HCT116 (cell line): ENCODE measurements around the gene PACRG. TPM values are rescaled to one million over a fixed set of nuclear protein-coding genes. Genes with fewer than 3 reads are reported as not detected.

Experiments used
- ATAC-seq: fragments of 200-7000 bp; cut with Tn5 transposase; 2 replicates; pipeline ENCODE4 v1.9.1; 2020; ENCODE audit warnings: mild to moderate bottlenecking, moderate library complexity
- BruUV-seq: library from RNA; stranded (reverse); fragments of 400-500 nt; replicated peaks from 2 replicates; lab custom pipeline; 2021; lab: Mats Ljungman, UMichigan
- CTCF ChIA-PET: fragments of 300-600 bp; sonication (Branson Sonifier 250); formaldehyde crosslinking; loops from one replicate; lab custom pipeline; 2021; ENCODE audit warnings: antibody characterized with exemption; lab: Charles Lee
- POLR2A ChIA-PET: fragments of 300-600, 350-600 bp; sonication (Branson Sonifier 250); formaldehyde crosslinking; loops from one replicate; lab custom pipeline; 2021; ENCODE audit warnings: antibody characterized with exemption; lab: Charles Lee
- RAD21 ChIA-PET, 2 experiments: fragments of 300-600 bp; sonication (Branson Sonifier 250); formaldehyde crosslinking; loops; one replicate each; lab custom pipeline; 2023; ENCODE audit warnings: low total read pairs in 2 of 2; ENCODE audit not compliant: uncharacterized antibody in 2 of 2, unreplicated experiment in 2 of 2, low non-redundant PET in 1 of 2; lab: Charles Lee
- DNase-seq: peaks from one replicate; pipeline ENCODE4 v3.0.0-alpha.2; 2010; ENCODE audit warnings: low read depth, low spot score
- H2AFZ ChIP-seq: fragments of 200-600 bp; shearing (Covaris generic), sonication (generic); 2 replicates; pipeline ENCODE4 v1.6.1; 2017; ENCODE audit warnings: low read depth, mixed run types, mixed read lengths, antibody characterized with exemption, low read length; ENCODE audit not compliant: poor library complexity, severe bottlenecking
- H3K27ac ChIP-seq: 2 replicates; pipeline ENCODE4 v1.5.1; 2012; ENCODE audit warnings: low read depth, low read length
- H3K27me3 ChIP-seq: fragments of 200-600 bp; sonication (generic); 2 replicates; pipeline ENCODE4 v1.6.1; 2016; ENCODE audit warnings: mixed run types, low read length, mixed read lengths; ENCODE audit not compliant: insufficient read depth
- H3K36me3 ChIP-seq, 2 experiments: fragments of 200-500 bp in 1 of 2; fragments of 200-600 bp in 1 of 2; sonication (Bioruptor generic) in 1 of 2; sonication (generic) in 1 of 2; 2 replicates each; pipeline versions ENCODE4 v1.5.1 to v1.6.1; 2014 to 2016; ENCODE audit warnings: low read length in 2 of 2, inconsistent platforms in 1 of 2, mixed read lengths in 1 of 2, mixed run types in 1 of 2; ENCODE audit not compliant: insufficient read depth in 2 of 2, control insufficient read depth in 1 of 2
- H3K4me1 ChIP-seq, 2 experiments: fragments of 200-600 bp in 1 of 2; sonication (generic) in 1 of 2; 2 replicates each; pipeline versions ENCODE4 v1.5.1 to v1.6.1; 2012 to 2017; ENCODE audit warnings: low read length in 2 of 2, inconsistent platforms in 1 of 2, mild to moderate bottlenecking in 1 of 2, mixed read lengths in 1 of 2, mixed run types in 1 of 2, moderate library complexity in 1 of 2; ENCODE audit not compliant: insufficient read depth in 2 of 2, control insufficient read depth in 1 of 2
- H3K4me2 ChIP-seq: fragments of 200-600 bp; sonication (generic); 2 replicates; pipeline ENCODE4 v1.6.1; 2017; ENCODE audit warnings: mixed run types, low read length, mixed read lengths
- H3K4me3 ChIP-seq, 2 experiments: fragments of 200-600 bp in 1 of 2; sonication (generic) in 1 of 2; replicated peaks in 1 of 2; 2 replicates each; pipeline ENCODE4 v1.5.1; 2011 to 2016; ENCODE audit warnings: low read length in 2 of 2, control low read depth in 1 of 2, low read depth in 1 of 2, mild to moderate bottlenecking in 1 of 2, mixed read lengths in 1 of 2, mixed run types in 1 of 2
- H3K79me2 ChIP-seq: fragments of 200-600 bp; sonication (generic); 2 replicates; pipeline ENCODE4 v1.6.1; 2017; ENCODE audit warnings: mild to moderate bottlenecking, mixed run types, low read length, moderate library complexity, mixed read lengths; ENCODE audit not compliant: insufficient read depth
- H3K9ac ChIP-seq: fragments of 200-600 bp; sonication (generic); 2 replicates; pipeline ENCODE4 v1.6.1; 2016; ENCODE audit warnings: low read length, mixed read lengths
- H3K9me2 ChIP-seq: fragments of 200-600 bp; sonication (generic), shearing (Covaris generic); 2 replicates; pipeline ENCODE4 v1.6.1; 2017; ENCODE audit warnings: mixed run types, mild to moderate bottlenecking, moderate library complexity; ENCODE audit not compliant: insufficient read depth
- H3K9me3 ChIP-seq, 2 experiments: fragments of 200-500 bp in 1 of 2; fragments of 200-600 bp in 1 of 2; sonication (Bioruptor generic) in 1 of 2; sonication (generic) in 1 of 2; 2 replicates each; pipeline ENCODE4 v1.6.1; 2014 to 2017; ENCODE audit warnings: low read length in 2 of 2, mixed read lengths in 2 of 2, inconsistent platforms in 1 of 2, low read depth in 1 of 2, mild to moderate bottlenecking in 1 of 2, mixed run types in 1 of 2, moderate library complexity in 1 of 2; ENCODE audit not compliant: control insufficient read depth in 1 of 2, insufficient read depth in 1 of 2
- H4K20me1 ChIP-seq: fragments of 200-600 bp; sonication (generic), shearing (Covaris generic); 2 replicates; pipeline ENCODE4 v1.6.1; 2017; ENCODE audit warnings: mixed run types, mild to moderate bottlenecking, moderate library complexity; ENCODE audit not compliant: insufficient read depth
- ATF3 ChIP-seq: IDR thresholded peaks from 2 replicates; pipeline ENCODE4 v1.6.1; 2012
- CBX3 ChIP-seq: IDR thresholded peaks from 2 replicates; pipeline ENCODE4 v1.6.1; 2012; ENCODE audit warnings: low read depth
- CTCF ChIP-seq, 3 experiments: fragments of 200-600 bp in 1 of 3; sonication (generic) in 1 of 3; IDR thresholded peaks in 2 of 3; conservative IDR thresholded peaks in 1 of 3; 2 replicates each; pipeline ENCODE4 v1.5.1; 2012 to 2017; ENCODE audit warnings: low read depth in 2 of 3, low read length in 2 of 3, antibody characterized with exemption in 1 of 3, borderline replicate concordance in 1 of 3, control low read depth in 1 of 3, mild to moderate bottlenecking in 1 of 3, mixed read lengths in 1 of 3, mixed run types in 1 of 3, moderate library complexity in 1 of 3; ENCODE audit not compliant: insufficient read depth in 1 of 3
- ELF1 ChIP-seq: IDR thresholded peaks from 2 replicates; pipeline ENCODE4 v1.6.1; 2012; ENCODE audit warnings: low read depth, borderline replicate concordance
- EZH2 ChIP-seq: fragments of 200-600 bp; sonication (generic); IDR thresholded peaks from 2 replicates; pipeline ENCODE4 v1.6.1; 2017; ENCODE audit warnings: antibody characterized with exemption, mixed run types
- FOSL1 ChIP-seq: IDR thresholded peaks from 2 replicates; pipeline ENCODE4 v1.6.1; 2012; ENCODE audit warnings: low read depth
- JUND ChIP-seq: IDR thresholded peaks from 2 replicates; pipeline ENCODE4 v1.6.1; 2012
- MAX ChIP-seq: IDR thresholded peaks from 2 replicates; pipeline ENCODE4 v1.6.1; 2012
- POLR2A ChIP-seq: IDR thresholded peaks from 2 replicates; pipeline ENCODE4 v1.7.0; 2011; ENCODE audit warnings: borderline replicate concordance; ENCODE audit not compliant: insufficient read depth, insufficient read length; ENCODE audit errors: extremely low read depth
- POLR2AphosphoS5 ChIP-seq: IDR thresholded peaks from 2 replicates; pipeline ENCODE4 v1.6.1; 2011; ENCODE audit warnings: mild to moderate bottlenecking, low read depth, low read length, moderate library complexity
- RAD21 ChIP-seq: IDR thresholded peaks from 2 replicates; pipeline ENCODE4 v1.6.1; 2012; ENCODE audit warnings: low read depth, mild to moderate bottlenecking
- SIN3A ChIP-seq: IDR thresholded peaks from 2 replicates; pipeline ENCODE4 v1.6.1; 2012; ENCODE audit warnings: low read depth
- SP1 ChIP-seq: IDR thresholded peaks from 2 replicates; pipeline ENCODE4 v1.6.1; 2012; ENCODE audit warnings: low read depth
- TCF7L2 ChIP-seq: IDR thresholded peaks from 2 replicates; pipeline ENCODE4 v1.7.0; 2011; ENCODE audit warnings: borderline replicate concordance, inconsistent platforms; ENCODE audit not compliant: insufficient read depth, insufficient read length; ENCODE audit errors: extremely low read depth
- ZBTB33 ChIP-seq: IDR thresholded peaks from 2 replicates; pipeline ENCODE4 v1.6.1; 2011; ENCODE audit warnings: mild to moderate bottlenecking, low read length, moderate library complexity; ENCODE audit not compliant: insufficient replicate concordance; ENCODE audit errors: extremely low read depth
- ZNF274 ChIP-seq: fragments of 200-500 bp; sonication (Bioruptor generic); IDR thresholded peaks from 2 replicates; pipeline ENCODE4 v1.6.1; 2014; ENCODE audit warnings: mild to moderate bottlenecking, low read depth, low read length, inconsistent platforms
- intact Hi-C: fragments of 100-400 bp; cut with micrococcal nuclease; formaldehyde crosslinking; loops from 2 replicates; pipeline ENCODE4 v1.10.0; 2022
- total RNA-seq: library from RNA; stranded (reverse); gene quantifications from one replicate; pipeline ENCODE4 v1.2.1, GENCODE V29; 2021; ENCODE audit not compliant: unreplicated experiment

The PACRG gene
- total RNA-seq, 1 experiment from 2014 or later: 0.71 TPM

GRCh38 chr6:163192591-163192990 is 464.8 kb downstream of the PACRG start:
- DNase-seq (no peak), ATAC-seq (no peak)
- TF ChIP-seq CBX3: no peak
- no peak for TF ChIP-seq MAX
- TF ChIP-seq EZH2: no peak
- TF ChIP-seq SP1: no peak
- no peak for TF ChIP-seq POLR2A
- TF ChIP-seq ZBTB33: no peak
- TF ChIP-seq ZNF274: no peak
- TF ChIP-seq ELF1: no peak
- TF ChIP-seq FOSL1: no peak
- no peak for TF ChIP-seq POLR2AphosphoS5
- TF ChIP-seq CTCF (IDR thresholded peaks at IDR 0.05 in 2 of 3, conservative IDR thresholded peaks at IDR 0.05 in 1 of 3; ENCODE audit: borderline replicate concordance in 1 of 3, insufficient read depth in 1 of 3, low read depth in 2 of 3, low read length in 2 of 3): no peak
- TF ChIP-seq SIN3A: no peak
- TF ChIP-seq TCF7L2: no peak
- no peak for TF ChIP-seq RAD21
- TF ChIP-seq JUND: no peak
- no peak for TF ChIP-seq ATF3
- POLR2A ChIA-PET: no interaction called here
- H3K36me3 ChIP-seq: no peaks in the 10 kb centered on the region
- H3K9me3 ChIP-seq: no peaks in the 10 kb centered on the region; a peak in 1 of 4 replicates
- H3K79me2 ChIP-seq: no peaks in the 10 kb centered on the region
- H3K4me3 ChIP-seq: no peak overlapping the region
- no peaks in the 10 kb centered on the region for H3K9me2 ChIP-seq
- H4K20me1 ChIP-seq: no peaks in the 10 kb centered on the region
- no peak overlapping the region for H3K27ac ChIP-seq
- no peak overlapping the region for H2AFZ ChIP-seq
- RAD21 ChIA-PET: no interaction called here
- no peak overlapping the region for H3K9ac ChIP-seq
- no TSS peak for BruUV-seq
- no peak overlapping the region for H3K4me2 ChIP-seq
- intact Hi-C loops: no loop called here
- CTCF ChIA-PET: no interaction called here
- no peaks in the 10 kb centered on the region for H3K4me1 ChIP-seq
- no peaks in the 10 kb centered on the region for H3K27me3 ChIP-seq
